Karpas-422 (cell line): Measurements from ENCODE around the gene ITPR1. TPM values are rescaled to one million over a fixed set of nuclear protein-coding genes. Genes with fewer than 3 reads are reported as not detected.

Experiments
- DNase-seq: peaks from one replicate; pipeline ENCODE4 v3.0.0-alpha.2; 2015
- H2AFZ ChIP-seq: fragments of 200-600 bp; sonication (generic); 2 replicates; pipeline ENCODE4 v1.6.1; 2014; ENCODE audit warnings: antibody characterized with exemption, low read length, mixed read lengths
- H3K27ac ChIP-seq: fragments of 200-600 bp; sonication (generic); 2 replicates; pipeline ENCODE4 v1.5.1; 2014; ENCODE audit warnings: mild to moderate bottlenecking, low read length, moderate library complexity
- H3K27me3 ChIP-seq: fragments of 200-600 bp; sonication (generic); 2 replicates; pipeline ENCODE4 v1.6.1; 2014; ENCODE audit warnings: low read length, mixed read lengths
- H3K36me3 ChIP-seq: fragments of 200-600 bp; sonication (generic); 2 replicates; pipeline ENCODE4 v1.6.1; 2014; ENCODE audit warnings: low read length, mixed read lengths; ENCODE audit not compliant: insufficient read depth
- H3K4me1 ChIP-seq: fragments of 200-600 bp; sonication (generic); 2 replicates; pipeline ENCODE4 v1.6.1; 2014; ENCODE audit warnings: mild to moderate bottlenecking, low read length, mixed read lengths
- H3K4me2 ChIP-seq: fragments of 200-600 bp; sonication (generic); 2 replicates; pipeline ENCODE4 v1.6.1; 2014; ENCODE audit warnings: low read length, low read depth, mild to moderate bottlenecking; ENCODE audit not compliant: poor library complexity, severe bottlenecking
- H3K4me3 ChIP-seq: fragments of 200-600 bp; sonication (generic); 2 replicates; pipeline ENCODE4 v1.5.1; 2014; ENCODE audit warnings: mild to moderate bottlenecking, antibody characterized with exemption, low read length, mixed read lengths
- H3K79me2 ChIP-seq: fragments of 200-600 bp; sonication (generic); 2 replicates; pipeline ENCODE4 v1.6.1; 2014; ENCODE audit warnings: mild to moderate bottlenecking, low read length, mixed read lengths
- H3K9ac ChIP-seq: fragments of 200-600 bp; sonication (generic); 2 replicates; pipeline ENCODE4 v1.6.0; 2014; ENCODE audit warnings: low read length
- H3K9me2 ChIP-seq: fragments of 200-600 bp; sonication (generic), shearing (Covaris generic); replicated peaks from 2 replicates; pipeline ENCODE4 v1.6.0; 2014; ENCODE audit warnings: mild to moderate bottlenecking, low read length, moderate library complexity; ENCODE audit not compliant: insufficient read depth
- H3K9me3 ChIP-seq: fragments of 300-700, 200-600 bp; sonication (generic); 2 replicates; pipeline ENCODE4 v1.6.1; 2014; ENCODE audit warnings: low read length, mixed read lengths
- H4K20me1 ChIP-seq: fragments of 200-600 bp; sonication (generic); 2 replicates; pipeline ENCODE4 v1.6.1; 2014; ENCODE audit warnings: mild to moderate bottlenecking, antibody characterized with exemption, low read length, low read depth; ENCODE audit not compliant: insufficient read depth
- total RNA-seq: library from RNA; depleted of rRNA; stranded (reverse); fragments of >200 nt; shearing (Covaris generic); gene quantifications from 2 replicates; pipeline ENCODE4 v1.2.3, GENCODE V29; 2014; ENCODE audit warnings: low replicate concordance

Gene ITPR1
- total RNA-seq, 1 experiment from 2014 or later = 18.2 TPM

DNA sequence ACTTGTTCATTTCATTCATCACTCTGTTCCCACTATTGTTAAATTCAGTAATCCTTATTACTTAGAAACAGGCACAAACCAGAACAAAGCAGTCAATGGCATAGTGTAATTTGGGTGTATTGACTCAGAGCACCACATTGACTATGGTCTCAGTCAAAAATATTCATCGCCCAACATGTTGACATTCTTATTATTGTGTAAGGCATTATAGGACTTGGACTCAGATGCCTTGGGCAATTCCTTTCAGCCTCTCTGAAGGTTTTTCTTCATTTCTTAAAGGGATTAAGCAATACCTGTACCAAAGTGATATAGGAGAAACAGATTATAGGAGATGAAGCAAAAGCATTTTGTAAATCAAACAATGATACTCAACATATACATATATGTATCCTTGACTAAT is 371.4 kb downstream of the ITPR1 start:
- H3K4me3 ChIP-seq = no peak overlapping the region

GRCh38 chr3:4865714-4866113 is 372.6 kb downstream of the ITPR1 start:
- Histone ChIP-seq H3K27ac (no peak overlapping the region), H3K9ac (no peak overlapping the region), H3K4me1 (no peaks in the 10 kb centered on the region), H3K79me2 (no peaks in the 10 kb centered on the region), H3K4me3 (no peak overlapping the region), H2AFZ (no peak overlapping the region), H3K9me2 (no peaks in the 10 kb centered on the region), H3K36me3 (no peaks in the 10 kb centered on the region), H4K20me1 (no peaks in the 10 kb centered on the region), H3K27me3 (no peaks in the 10 kb centered on the region), H3K9me3 (no peaks in the 10 kb centered on the region), H3K4me2 (no peak overlapping the region)
- no peak for DNase-seq

More for the DNA sequence above, 371.4 kb downstream of the ITPR1 start:
- no peak overlapping the region for H2AFZ ChIP-seq
- no peak overlapping the region for H3K9ac ChIP-seq
- H3K4me2 ChIP-seq = no peak overlapping the region
- no peaks in the 10 kb centered on the region for H3K4me1 ChIP-seq
- H3K27ac ChIP-seq = no peak overlapping the region
- H3K27me3 ChIP-seq = no peaks in the 10 kb centered on the region
- no peaks in the 10 kb centered on the region for H3K9me3 ChIP-seq
- no peaks in the 10 kb centered on the region for H3K79me2 ChIP-seq
- DNase-seq = no peak
- no peaks in the 10 kb centered on the region for H3K9me2 ChIP-seq
- H3K36me3 ChIP-seq = no peaks in the 10 kb centered on the region
- H4K20me1 ChIP-seq = no peaks in the 10 kb centered on the region

DNA sequence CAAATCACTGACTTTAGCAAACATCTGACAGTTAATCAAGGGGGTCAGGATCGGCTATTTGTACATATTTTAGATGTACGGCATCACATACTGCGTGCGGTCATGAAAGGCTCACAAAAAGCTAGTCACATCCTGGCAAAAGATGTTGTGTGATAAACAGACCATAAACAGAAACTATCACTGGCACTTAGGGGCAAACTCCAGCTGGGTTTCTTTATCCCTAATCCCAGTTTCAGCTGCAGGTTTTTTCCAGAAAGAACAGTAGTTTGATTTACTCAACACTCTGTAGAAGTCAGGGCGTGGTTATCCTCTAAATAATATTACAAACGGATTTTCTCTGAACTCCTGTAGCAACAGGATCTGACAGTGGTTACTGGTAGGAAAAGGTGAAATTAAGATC is 373.7 kb downstream of the ITPR1 start:
- H3K27ac ChIP-seq = no peak overlapping the region
- H3K4me3 ChIP-seq = no peak overlapping the region
- no peak for DNase-seq

DNA sequence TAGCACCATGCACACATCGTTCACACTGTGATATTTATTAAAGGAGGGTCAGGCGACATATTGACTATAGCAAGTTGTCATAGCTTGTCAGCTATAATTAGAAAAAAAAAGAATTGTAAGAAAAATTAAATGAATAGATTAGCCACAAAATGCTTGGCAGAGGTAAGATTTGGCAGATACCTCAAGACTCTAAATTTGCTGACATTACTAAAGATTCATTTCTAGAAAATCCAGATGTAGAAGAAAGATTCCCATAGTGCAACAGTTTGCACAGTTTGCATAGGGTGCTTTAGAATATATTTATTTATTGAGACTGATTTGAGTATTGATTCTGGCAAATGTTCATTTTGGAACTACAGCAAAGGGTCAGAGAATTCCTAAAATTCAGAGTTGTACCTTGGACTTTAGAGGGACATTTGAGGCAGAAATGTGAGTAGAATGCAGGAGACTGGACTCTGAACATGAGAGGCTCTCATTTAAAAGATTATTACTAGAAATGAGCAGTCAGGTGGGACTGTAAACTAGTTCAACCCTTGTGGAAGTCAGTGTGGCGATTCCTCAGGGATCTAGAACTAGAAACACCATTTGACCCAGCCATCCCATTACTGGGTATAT is 384.1 kb downstream of the ITPR1 start:
- Histone ChIP-seq H3K9me2 (no peaks in the 10 kb centered on the region), H3K27ac (no peak overlapping the region), H3K79me2 (no peaks in the 10 kb centered on the region), H3K36me3 (no peaks in the 10 kb centered on the region), H3K4me2 (no peak overlapping the region), H4K20me1 (no peaks in the 10 kb centered on the region), H2AFZ (no peak overlapping the region), H3K27me3 (no peaks in the 10 kb centered on the region), H3K4me3 (no peak overlapping the region), H3K4me1 (no peaks in the 10 kb centered on the region), H3K9ac (no peak overlapping the region), H3K9me3 (no peaks in the 10 kb centered on the region)
- DNase-seq = no peak

More for the DNA sequence above, 373.7 kb downstream of the ITPR1 start:
- no peaks in the 10 kb centered on the region for H3K4me1 ChIP-seq
- H3K9ac ChIP-seq = no peak overlapping the region
- H2AFZ ChIP-seq = no peak overlapping the region
- H4K20me1 ChIP-seq = no peaks in the 10 kb centered on the region
- H3K79me2 ChIP-seq = no peaks in the 10 kb centered on the region
- H3K36me3 ChIP-seq = no peaks in the 10 kb centered on the region
- H3K9me2 ChIP-seq = no peaks in the 10 kb centered on the region
- no peaks in the 10 kb centered on the region for H3K27me3 ChIP-seq
- no peak overlapping the region for H3K4me2 ChIP-seq
- no peaks in the 10 kb centered on the region for H3K9me3 ChIP-seq

DNA sequence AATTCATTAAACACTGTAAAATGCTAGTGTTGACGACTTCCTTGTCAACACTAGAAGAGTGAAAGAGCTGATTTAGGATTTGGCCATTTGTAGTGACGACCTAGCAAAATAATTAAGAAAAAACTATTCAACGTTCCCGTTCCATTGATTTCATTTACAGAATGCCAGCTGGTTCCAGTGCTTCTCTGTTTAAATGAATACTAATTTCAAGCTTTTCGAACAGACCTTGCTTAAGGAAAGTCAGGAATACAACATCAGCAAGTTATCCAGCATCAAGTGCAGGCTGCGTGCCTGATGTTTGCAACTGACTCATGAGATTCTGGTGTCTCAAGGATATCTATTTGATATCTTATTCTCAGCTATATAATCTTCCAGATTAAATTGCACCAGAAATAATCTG is 387.7 kb downstream of the ITPR1 start:
- no peak overlapping the region for H2AFZ ChIP-seq

GRCh38 chr3:4882548-4882947 is 389.4 kb downstream of the ITPR1 start:
- Histone ChIP-seq H3K27me3 (no peaks in the 10 kb centered on the region), H3K4me2 (no peak overlapping the region), H3K27ac (no peak overlapping the region), H3K9me2 (no peaks in the 10 kb centered on the region), H3K79me2 (no peaks in the 10 kb centered on the region), H3K4me1 (no peaks in the 10 kb centered on the region), H3K4me3 (no peak overlapping the region), H3K36me3 (no peaks in the 10 kb centered on the region), H4K20me1 (no peaks in the 10 kb centered on the region), H2AFZ (no peak overlapping the region), H3K9ac (no peak overlapping the region), H3K9me3 (no peaks in the 10 kb centered on the region)
- DNase-seq = no peak

More for the DNA sequence above, 387.7 kb downstream of the ITPR1 start:
- H3K4me1 ChIP-seq = no peaks in the 10 kb centered on the region
- H3K36me3 ChIP-seq = no peaks in the 10 kb centered on the region
- no peak overlapping the region for H3K4me2 ChIP-seq
- H4K20me1 ChIP-seq = no peaks in the 10 kb centered on the region
- no peaks in the 10 kb centered on the region for H3K9me2 ChIP-seq
- no peak overlapping the region for H3K27ac ChIP-seq
- DNase-seq = no peak
- no peaks in the 10 kb centered on the region for H3K9me3 ChIP-seq
- H3K9ac ChIP-seq = no peak overlapping the region
- no peak overlapping the region for H3K4me3 ChIP-seq
- no peaks in the 10 kb centered on the region for H3K27me3 ChIP-seq
- H3K79me2 ChIP-seq = no peaks in the 10 kb centered on the region

GRCh38 chr3:4883011-4883410 is 389.9 kb downstream of the ITPR1 start:
- H3K27me3 ChIP-seq = no peaks in the 10 kb centered on the region
- no peak overlapping the region for H3K4me3 ChIP-seq
- H2AFZ ChIP-seq = no peak overlapping the region
- H3K9me2 ChIP-seq = no peaks in the 10 kb centered on the region
- no peak for DNase-seq
- no peak overlapping the region for H3K27ac ChIP-seq
- no peaks in the 10 kb centered on the region for H3K9me3 ChIP-seq
- H3K36me3 ChIP-seq = no peaks in the 10 kb centered on the region
- H3K79me2 ChIP-seq = no peaks in the 10 kb centered on the region
- no peaks in the 10 kb centered on the region for H4K20me1 ChIP-seq
- H3K4me1 ChIP-seq = no peaks in the 10 kb centered on the region
- H3K4me2 ChIP-seq = no peak overlapping the region
- no peak overlapping the region for H3K9ac ChIP-seq

DNA sequence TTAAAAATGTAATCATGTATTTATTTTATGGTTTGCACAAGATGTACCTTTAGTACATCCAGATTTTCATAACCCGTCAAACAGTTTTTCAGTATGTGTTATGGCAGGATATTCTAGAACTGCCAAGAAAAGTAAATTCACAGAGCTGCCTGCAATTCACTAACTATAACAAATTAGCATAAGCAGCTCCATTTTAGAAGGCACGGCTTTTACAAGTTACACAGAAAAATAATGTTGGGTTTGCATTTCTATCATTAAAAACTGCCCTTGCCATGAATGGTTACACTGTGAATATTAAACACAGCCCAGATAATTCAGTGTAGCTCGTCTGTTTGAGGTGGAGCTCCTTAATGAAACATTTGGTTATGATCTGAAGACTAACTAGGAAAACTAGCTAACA is 391.7 kb downstream of the ITPR1 start:
- Histone ChIP-seq H3K4me2 (no peak overlapping the region), H3K27me3 (no peaks in the 10 kb centered on the region), H3K9ac (no peak overlapping the region), H3K9me3 (no peaks in the 10 kb centered on the region), H3K9me2 (no peaks in the 10 kb centered on the region), H3K4me3 (no peak overlapping the region), H4K20me1 (no peaks in the 10 kb centered on the region), H3K79me2 (no peaks in the 10 kb centered on the region), H3K4me1 (no peaks in the 10 kb centered on the region), H3K27ac (no peak overlapping the region), H2AFZ (no peak overlapping the region), H3K36me3 (no peaks in the 10 kb centered on the region)
- DNase-seq = no peak

- no peak overlapping the region for H3K9ac ChIP-seq
- no peaks in the 10 kb centered on the region for H4K20me1 ChIP-seq
- H2AFZ ChIP-seq = no peak overlapping the region
- H3K27ac ChIP-seq = no peak overlapping the region
- H3K9me3 ChIP-seq = no peaks in the 10 kb centered on the region
- H3K4me1 ChIP-seq = no peaks in the 10 kb centered on the region
- H3K9me2 ChIP-seq = no peaks in the 10 kb centered on the region
- no peak for DNase-seq
- no peak overlapping the region for H3K4me2 ChIP-seq
- H3K36me3 ChIP-seq = no peaks in the 10 kb centered on the region
- H3K4me3 ChIP-seq = no peak overlapping the region
- no peaks in the 10 kb centered on the region for H3K79me2 ChIP-seq
- H3K27me3 ChIP-seq = no peaks in the 10 kb centered on the region
Measured at GRCh38 chr3:4885316-4885715, 392.2 kb downstream of the ITPR1 start.
